K562 (cell line): ENCODE data around the gene ARMH1. TPM values are rescaled to one million over a fixed set of nuclear protein-coding genes. Genes with fewer than 3 reads are reported as not detected.

ENCODE experiments used
- BRF2 ChIP-seq: IDR thresholded peaks from 3 replicates; pipeline ENCODE4 v1.6.1; 2011; ENCODE audit warnings: borderline replicate concordance, mild to moderate bottlenecking; ENCODE audit not compliant: insufficient read length, insufficient read depth
- E2F4 ChIP-seq: sonication (generic); formaldehyde crosslinking; IDR thresholded peaks from 2 replicates; pipeline ENCODE4 v1.8.0; 2022; ENCODE audit warnings: mild to moderate bottlenecking, low read depth, missing genetic modification reagents
- ELF4 ChIP-seq: fragments of 450-650 bp; formaldehyde crosslinking; IDR thresholded peaks from 2 replicates; pipeline ENCODE4 v1.4.0; 2022; ENCODE audit warnings: missing genetic modification characterization
- ETV6 ChIP-seq, 3 experiments: fragments of 150-350 bp in 1 of 3; sonication (generic) in 1 of 3; formaldehyde crosslinking in 1 of 3; IDR thresholded peaks; 2 replicates each; pipeline versions ENCODE4 v1.6.1 to v1.8.0; 2014 to 2022; ENCODE audit warnings: borderline replicate concordance in 2 of 3, low read depth in 2 of 3, antibody characterized with exemption in 1 of 3, low read length in 1 of 3, mild to moderate bottlenecking in 1 of 3, missing genetic modification reagents in 1 of 3
- FOXK1 ChIP-seq: sonication (generic); formaldehyde crosslinking; IDR thresholded peaks from 2 replicates; pipeline ENCODE4 v1.8.0; 2022; ENCODE audit warnings: missing genetic modification reagents, mild to moderate bottlenecking, borderline replicate concordance
- HDAC8 ChIP-seq: fragments of 450-650 bp; IDR thresholded peaks from 2 replicates; pipeline ENCODE4 v1.6.1; 2016; ENCODE audit warnings: mild to moderate bottlenecking, missing genetic modification characterization, moderate library complexity, missing compliant biosample characterization
- HOMEZ ChIP-seq: fragments of 250-450 bp; sonication (Bioruptor Pico); IDR thresholded peaks from 2 replicates; pipeline ENCODE4 v1.4.0; 2020; ENCODE audit warnings: mild to moderate bottlenecking, moderate library complexity
- ILF3 ChIP-seq: fragments of 450-650 bp; IDR thresholded peaks from 2 replicates; pipeline ENCODE4 v1.6.1; 2018; ENCODE audit warnings: antibody characterized with exemption, mild to moderate bottlenecking, moderate library complexity, borderline replicate concordance
- MIER1 ChIP-seq: fragments of 450-650 bp; IDR thresholded peaks from 2 replicates; pipeline ENCODE4 v1.6.1; 2016; ENCODE audit warnings: antibody characterized with exemption, mild to moderate bottlenecking, low read depth
- MTA3 ChIP-seq: fragments of 450-650 bp; formaldehyde crosslinking; IDR thresholded peaks from 2 replicates; pipeline ENCODE4 v1.6.1; 2017; ENCODE audit warnings: mild to moderate bottlenecking, borderline replicate concordance
- PPARD ChIP-seq: fragments of 250-450 bp; sonication (Bioruptor Pico); IDR thresholded peaks from 2 replicates; pipeline ENCODE4 v1.8.0; 2022; ENCODE audit warnings: inconsistent platforms, mild to moderate bottlenecking, moderate library complexity
- RBM14 ChIP-seq: fragments of 200-400 bp; formaldehyde crosslinking; IDR thresholded peaks from 2 replicates; pipeline ENCODE4 v1.6.1; 2018; ENCODE audit warnings: low read depth, mild to moderate bottlenecking, low read length, moderate library complexity, borderline replicate concordance; ENCODE audit not compliant: insufficient read depth
- RBM34 ChIP-seq: fragments of 200-400 bp; formaldehyde crosslinking; IDR thresholded peaks from 2 replicates; pipeline ENCODE4 v1.6.1; 2018; ENCODE audit warnings: low read length, borderline replicate concordance; ENCODE audit not compliant: insufficient read depth
- SMARCA4 ChIP-seq: fragments of 450-650 bp; IDR thresholded peaks from 2 replicates; pipeline ENCODE4 v1.6.1; 2016
- SNRNP70 ChIP-seq: fragments of 200-400 bp; formaldehyde crosslinking; optimal IDR thresholded peaks from 2 replicates; pipeline ENCODE3; 2017; ENCODE audit warnings: low read depth, low read length
- SRSF3 ChIP-seq: fragments of 200-400 bp; formaldehyde crosslinking; IDR thresholded peaks from 2 replicates; pipeline ENCODE4 v1.6.1; 2016; ENCODE audit warnings: mild to moderate bottlenecking, low read length, moderate library complexity; ENCODE audit not compliant: insufficient read depth
- ZBTB33 ChIP-seq: sonication (generic); formaldehyde crosslinking; IDR thresholded peaks from 2 replicates; pipeline ENCODE4 v1.8.1; 2023; ENCODE audit warnings: mild to moderate bottlenecking, missing genetic modification reagents
- ZBTB8A ChIP-seq: fragments of 450-650 bp; IDR thresholded peaks from 2 replicates; pipeline ENCODE4 v1.6.1; 2018; ENCODE audit warnings: mild to moderate bottlenecking, moderate library complexity; ENCODE audit not compliant: partially characterized antibody
- ZFPM2 ChIP-seq: fragments of 250-450 bp; sonication (Bioruptor Pico); IDR thresholded peaks from 2 replicates; pipeline ENCODE4 v1.5.1; 2022; ENCODE audit warnings: mild to moderate bottlenecking
- ZNF224 ChIP-seq: sonication (generic); formaldehyde crosslinking; IDR thresholded peaks from 2 replicates; pipeline ENCODE4 v1.8.0; 2022; ENCODE audit warnings: mild to moderate bottlenecking, missing genetic modification reagents
- ZNF253 ChIP-seq: fragments of 250-450 bp; sonication (Bioruptor Pico); conservative IDR thresholded peaks from 2 replicates; pipeline ENCODE4 v1.6.1; 2021; ENCODE audit warnings: mild to moderate bottlenecking
- ZNF589 ChIP-seq: fragments of 200-800 bp; sonication (Bioruptor generic); IDR thresholded peaks from 2 replicates; pipeline ENCODE4 v1.6.1; 2016; ENCODE audit warnings: low read depth, missing genetic modification characterization, missing compliant biosample characterization
- ZSCAN29 ChIP-seq: fragments of 450-650 bp; IDR thresholded peaks from 2 replicates; pipeline ENCODE4 v1.6.1; 2017
- polyA plus RNA-seq, 8 experiments: library from polyadenylated mRNA; depleted of rRNA in 4 of 8; stranded (reverse) in 5 of 8; unstranded in 3 of 8; fragments of >200 nt; fragmentation: Nextera tagmentation in 2 of 8; fragmentation: Illumina TruSeq in 1 of 8; extraction: Ambion mirVana in 2 of 8; extraction: Trizol in 1 of 8; gene quantifications; 2 replicates each; pipeline versions ENCODE4 v1.2.1 to v1.2.3, GENCODE V29; 2011 to 2014; ENCODE audit warnings: inconsistent platforms in 1 of 8, missing spikeins in 1 of 8
- total RNA-seq, 7 experiments: library from RNA; depleted of rRNA in 6 of 7; stranded (reverse); fragments of >200 nt in 6 of 7; fragmentation: Illumina TruSeq in 2 of 7; extraction: Trizol in 2 of 7; gene quantifications; 2 replicates each; pipeline versions ENCODE4 v1.2.1 to v1.2.3, GENCODE V29; 2011 to 2021; ENCODE audit warnings: low replicate concordance in 1 of 7

ARMH1 gene
- total and polyA plus RNA-seq, 9 of the 15 experiments (the other 6 are each of a cell fraction or from before 2014, with no cell fraction given): 0.41 TPM; not detected in 8

- no peak for TF ChIP-seq SRSF3
- peak; percentile 58; the same call in 1 of the 2 replicates for TF ChIP-seq MTA3
- no peak for TF ChIP-seq ILF3
- TF ChIP-seq E2F4: no peak
- TF ChIP-seq ETV6 (IDR thresholded peaks at IDR 0.05; ENCODE audit: borderline replicate concordance in 1 of 2, low read depth in 2 of 2, low read length in 1 of 2): no peak
- TF ChIP-seq ETV6 (CRISPR knock-in tag; IDR thresholded peaks at IDR 0.05; ENCODE audit: borderline replicate concordance): no peak
- no peak for TF ChIP-seq SNRNP70
- TF ChIP-seq RBM14: no peak
- no peak for TF ChIP-seq PPARD
- 0 out of 2 replicates have a peak, but pooled peaks have one; percentile 22 for TF ChIP-seq ZBTB33 (CRISPR knock-in tag)
- no peak for TF ChIP-seq ZSCAN29
- no peak for TF ChIP-seq HDAC8
- TF ChIP-seq ELF4: no peak
- no peak for TF ChIP-seq ZBTB8A
- TF ChIP-seq ZFPM2 (CRISPR knock-in tag): no peak
- TF ChIP-seq FOXK1 (CRISPR knock-in tag): no peak
- TF ChIP-seq ZNF224 (CRISPR knock-in tag): no peak
- TF ChIP-seq ZNF589 (CRISPR knock-in tag): no peak
- TF ChIP-seq SMARCA4: peak; percentile 67; the same call in 1 of the 2 replicates
- no peak for TF ChIP-seq ZNF253 (CRISPR knock-in tag)
- TF ChIP-seq BRF2: no peak
- TF ChIP-seq MIER1: no peak
- TF ChIP-seq HOMEZ: no peak
- no peak for TF ChIP-seq RBM34
Measured at GRCh38 chr1:44637702-44638411, 36.7 kb upstream of the ARMH1 start (continued).
